Measurements from ENCODE around the gene RNF180.
"Not testable (repeated sequence)": the region's sequence is repeated elsewhere in the genome, so short reads cannot be mapped to it uniquely, and the experiment has no call there.

RNF180 gene

DNA sequence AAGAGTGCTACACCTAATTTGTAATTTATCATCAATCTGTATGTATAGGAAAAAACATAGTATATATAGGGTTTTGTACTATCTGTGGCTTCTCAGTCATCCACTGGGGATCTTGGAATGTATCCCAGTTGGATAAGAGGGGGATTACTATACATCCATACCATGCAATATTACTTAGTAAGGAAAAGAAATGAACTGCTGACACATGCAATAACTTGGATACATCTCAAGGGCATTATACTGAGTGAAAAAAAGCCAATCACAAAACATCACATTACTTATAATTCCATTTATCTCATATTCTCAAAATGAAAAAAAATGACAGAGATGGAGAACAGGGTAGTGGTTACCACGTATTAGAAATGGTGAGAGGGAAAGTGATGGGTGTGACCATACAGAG lies 231.9 kb downstream of the RNF180 start:
- DNase-seq (ENCODE audit: low spot score): no peak

DNA sequence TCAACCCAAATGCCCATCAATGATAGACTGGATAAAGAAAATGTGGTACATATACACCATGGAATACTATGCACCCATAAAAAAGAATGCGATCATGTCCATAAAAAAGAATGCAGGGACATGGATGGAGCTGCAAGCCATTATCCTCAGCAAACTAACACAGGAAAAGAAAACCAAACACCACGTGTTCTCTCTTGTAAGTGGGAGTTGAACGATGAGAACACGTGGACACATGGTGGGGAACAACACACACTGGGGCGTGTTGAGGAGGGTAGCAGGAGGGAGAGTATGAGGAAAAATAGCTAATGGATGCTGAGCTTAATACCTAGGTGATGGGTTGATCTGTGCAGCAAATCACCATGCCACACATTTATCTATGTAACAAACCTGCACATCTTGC lies 233.1 kb downstream of the RNF180 start:
- DNase-seq (ENCODE audit: low spot score): not testable (repeated sequence)

DNA sequence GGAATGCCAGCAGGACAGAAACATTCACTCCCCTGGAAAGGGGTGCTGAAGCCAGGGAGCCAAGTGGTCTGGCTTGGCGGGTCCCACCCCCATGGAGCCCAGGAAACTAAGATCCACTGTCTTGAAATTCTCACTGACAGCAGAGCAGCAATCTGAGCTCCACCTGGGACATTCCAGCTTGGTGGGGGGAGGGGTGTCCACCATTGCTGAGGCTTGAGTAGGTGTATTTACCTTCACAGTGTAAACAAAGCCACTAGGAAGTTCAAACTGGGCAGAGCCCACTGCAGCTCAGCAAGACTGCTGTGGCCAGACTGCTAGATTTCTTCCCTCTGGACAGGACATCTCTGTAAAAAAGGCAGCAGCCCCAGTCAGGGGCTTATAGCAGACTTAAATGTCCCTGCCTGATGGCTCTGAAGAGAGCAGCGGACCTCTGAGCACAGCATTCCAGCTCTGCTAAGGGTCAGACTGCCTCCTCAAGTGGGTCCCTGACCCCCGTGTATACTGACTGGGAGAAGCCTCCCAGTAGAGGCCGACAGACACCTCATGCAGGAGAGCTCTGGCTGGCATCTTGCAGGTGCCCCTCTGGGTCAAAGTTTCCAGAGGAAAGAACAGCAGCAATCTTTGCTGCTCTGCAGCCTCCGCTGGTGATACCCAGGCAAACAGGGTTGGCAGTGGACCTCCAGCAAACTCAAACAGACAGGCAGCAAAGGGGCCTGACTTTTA lies 241.6 kb downstream of the RNF180 start:
- DNase-seq (ENCODE audit: low spot score): not testable (repeated sequence)

DNA sequence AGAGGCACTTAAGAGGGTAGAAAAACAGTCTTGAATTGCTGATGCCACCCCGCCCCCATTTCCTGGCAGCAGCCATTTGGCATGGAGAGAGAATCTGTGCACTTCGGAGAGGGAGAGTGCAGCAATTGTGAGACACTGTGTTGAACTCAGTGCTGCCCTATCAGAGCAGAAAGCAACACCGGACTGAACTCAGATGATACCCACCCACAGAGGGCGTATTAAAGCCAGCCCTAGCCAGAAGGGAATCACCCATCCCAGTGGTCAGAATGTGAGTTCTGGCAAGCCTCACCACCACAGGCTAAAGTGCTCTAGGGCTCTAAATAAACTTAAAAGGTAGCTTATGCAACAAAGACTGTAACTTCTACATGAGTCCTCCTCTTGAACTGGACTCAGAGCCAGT lies 251.7 kb downstream of the RNF180 start:
- DNase-seq (ENCODE audit: low spot score): no peak

DNA sequence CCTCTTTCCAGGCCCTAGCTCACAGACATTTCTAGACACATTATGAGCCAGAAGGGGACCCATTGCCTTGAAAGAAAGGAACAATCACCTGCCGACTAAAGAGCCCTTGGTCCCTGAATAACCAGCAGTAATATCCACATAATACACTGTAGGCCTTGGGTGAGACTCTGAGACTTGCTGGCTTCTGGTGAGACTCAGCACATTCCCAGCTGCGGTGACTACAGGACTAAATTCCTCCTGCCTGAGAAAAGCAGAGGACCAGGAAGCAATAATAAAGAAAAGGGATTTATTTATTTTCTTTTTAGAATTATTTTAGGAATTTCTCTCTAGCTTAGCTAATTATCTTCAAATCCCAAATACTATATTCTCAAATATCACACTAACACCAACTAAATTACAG lies 252.4 kb downstream of the RNF180 start:
- DNase-seq (ENCODE audit: low spot score): no peak
